ENCODE measurements around the gene ADAMTS18. TPM values are rescaled to one million over a fixed set of nuclear protein-coding genes. Genes with fewer than 3 reads are reported as not detected.

Gene ADAMTS18
- total RNA-seq, 6 donors from 2014 or later: 0.13 TPM; not detected in 5

GRCh38 chr16:77399546-77399945, 35.3 kb downstream of the ADAMTS18 start:
- Histone ChIP-seq H3K4me1 (no peaks in the 10 kb centered on the region), H3K27me3 (no peaks in the 10 kb centered on the region), H3K36me3 (no peaks in the 10 kb centered on the region), H3K4me3 (no peak overlapping the region), H3K27ac (no peak overlapping the region), H3K9me3 (no peaks in the 10 kb centered on the region)
- TF ChIP-seq POLR2AphosphoS5 (IDR thresholded peaks at IDR 0.05) (no peak), POLR2A (IDR thresholded peaks at IDR 0.05) (no peak), CTCF (IDR thresholded peaks at IDR 0.05) (no peak), EP300 (IDR thresholded peaks at IDR 0.05) (no peak)
- WGBS, 2 donors: 70 to 77% methylated on average over 2 of the region's 2 CpGs
- DNase-seq (no peak), ATAC-seq (ENCODE audit: low FRiP score in 2 of 2) (no peak)

- no peak for ATAC-seq (ENCODE audit: low FRiP score in 2 of 2)
- Histone ChIP-seq H3K36me3 (no peaks in the 10 kb centered on the region), H3K4me3 (no peak overlapping the region), H3K4me1 (no peaks in the 10 kb centered on the region), H3K27me3 (no peaks in the 10 kb centered on the region), H3K27ac (no peak overlapping the region), H3K9me3 (no peaks in the 10 kb centered on the region)
- WGBS, 2 donors: 83 to 94% methylated on average over 1 of the region's 1 CpG
- TF ChIP-seq POLR2A (IDR thresholded peaks at IDR 0.05): no peak
- TF ChIP-seq POLR2AphosphoS5 (IDR thresholded peaks at IDR 0.05): no peak
- no peak for TF ChIP-seq EP300 (IDR thresholded peaks at IDR 0.05)
- no peak for TF ChIP-seq CTCF (IDR thresholded peaks at IDR 0.05)
- DNase-seq: no peak
Measured at GRCh38 chr16:77399066-77399465, 35.8 kb downstream of the ADAMTS18 start.

GRCh38 chr16:77398495-77398894, 36.3 kb downstream of the ADAMTS18 start:
- no peaks in the 10 kb centered on the region for H3K36me3 ChIP-seq
- no peak overlapping the region for H3K27ac ChIP-seq
- 20 to 43% methylated on average over 4 of the region's 4 CpGs for WGBS, 2 donors
- no peaks in the 10 kb centered on the region for H3K27me3 ChIP-seq
- no peak for ATAC-seq (ENCODE audit: low FRiP score in 2 of 2)
- TF ChIP-seq POLR2A (IDR thresholded peaks at IDR 0.05) (no peak), CTCF (IDR thresholded peaks at IDR 0.05) (no peak), EP300 (IDR thresholded peaks at IDR 0.05) (no peak), POLR2AphosphoS5 (IDR thresholded peaks at IDR 0.05) (no peak)
- no peak for DNase-seq
- H3K9me3 ChIP-seq: no peaks in the 10 kb centered on the region
- H3K4me1 ChIP-seq: no peaks in the 10 kb centered on the region
- no peak overlapping the region for H3K4me3 ChIP-seq

- Histone ChIP-seq H3K4me3 (no peak overlapping the region), H3K4me1 (no peaks in the 10 kb centered on the region), H3K9me3 (no peaks in the 10 kb centered on the region), H3K27ac (no peak overlapping the region), H3K36me3 (no peaks in the 10 kb centered on the region), H3K27me3 (no peaks in the 10 kb centered on the region)
- no peak for ATAC-seq (ENCODE audit: low FRiP score in 2 of 2)
- TF ChIP-seq POLR2AphosphoS5 (IDR thresholded peaks at IDR 0.05): no peak
- no peak for TF ChIP-seq EP300 (IDR thresholded peaks at IDR 0.05)
- TF ChIP-seq POLR2A (IDR thresholded peaks at IDR 0.05): no peak
- TF ChIP-seq CTCF (IDR thresholded peaks at IDR 0.05): no peak
- DNase-seq: no peak
- 59 to 62% methylated on average over 3 of the region's 3 CpGs for WGBS, 2 donors
Measured at GRCh38 chr16:77396461-77396860, 38.4 kb downstream of the ADAMTS18 start.

- WGBS, 2 donors: 90 to 96% methylated on average over 2 of the region's 2 CpGs
- DNase-seq: no peak
- ATAC-seq (ENCODE audit: low FRiP score in 2 of 2): no peak
- no peaks in the 10 kb centered on the region for H3K36me3 ChIP-seq
- no peaks in the 10 kb centered on the region for H3K4me1 ChIP-seq
- no peak for TF ChIP-seq POLR2A (IDR thresholded peaks at IDR 0.05)
- TF ChIP-seq CTCF (IDR thresholded peaks at IDR 0.05): no peak
- TF ChIP-seq POLR2AphosphoS5 (IDR thresholded peaks at IDR 0.05): no peak
- TF ChIP-seq EP300 (IDR thresholded peaks at IDR 0.05): no peak
- no peak overlapping the region for H3K4me3 ChIP-seq
- no peaks in the 10 kb centered on the region for H3K9me3 ChIP-seq
- no peaks in the 10 kb centered on the region for H3K27me3 ChIP-seq
- H3K27ac ChIP-seq: no peak overlapping the region
Measured at GRCh38 chr16:77394699-77395098, 40.1 kb downstream of the ADAMTS18 start.
